Measurements from ENCODE around the gene SNX7. TPM values are rescaled to one million over a fixed set of nuclear protein-coding genes. Genes with fewer than 3 reads are reported as not detected.

SNX7 gene
- total and polyA plus RNA-seq, 9 of the 15 experiments (the other 6 are each of a cell fraction or from before 2014, with no cell fraction given): 0.09 TPM; not detected in 8

DNA sequence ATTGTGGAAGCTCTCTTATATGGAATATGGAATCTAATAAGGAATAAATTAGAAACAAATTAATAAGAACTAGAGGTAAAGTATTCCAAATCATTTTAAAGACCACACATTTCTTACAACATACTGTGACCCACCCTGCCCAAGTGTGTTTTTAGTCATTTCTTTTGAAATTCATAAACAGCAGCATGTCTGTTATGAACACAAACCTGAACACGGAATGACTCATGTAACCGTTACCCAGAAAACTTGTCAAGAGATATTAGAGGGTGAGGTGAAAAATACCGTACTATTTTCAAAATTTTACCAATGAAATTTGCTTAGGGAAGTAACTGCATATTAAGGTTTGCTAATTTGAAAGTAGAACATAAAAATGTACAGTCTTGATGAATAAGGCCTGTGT lies 48.4 kb downstream of the SNX7 start:
- no peaks in the 10 kb centered on the region for H3K27me3 ChIP-seq (ENCODE audit: control insufficient read depth in 2 of 2, insufficient read depth in 2 of 2, low read length in 2 of 2)
- H3K79me2 ChIP-seq (ENCODE audit: control insufficient read depth, insufficient read depth, low read length): no peaks in the 10 kb centered on the region
- no peaks in the 10 kb centered on the region for H3K4me1 ChIP-seq (replicated peaks in 1 of 2; ENCODE audit: control insufficient read depth in 2 of 2, insufficient read depth in 2 of 2, low read length in 2 of 2)
- ChIA-PET CTCF (ENCODE audit: low intra/inter-chr PET ratio) (no interaction called here), POLR2A (no interaction called here)
- 5% methylated on average over 3 of the region's 3 CpGs for WGBS (ENCODE audit: insufficient coverage, low coverage, missing lambda C conversion rate)
- no TSS peak for BruUV-seq (replicated peaks)
- in situ Hi-C loops (cut with MboI): no loop called here
- no peak overlapping the region for H3K9ac ChIP-seq (ENCODE audit: insufficient read depth in 1 of 2, low read depth in 2 of 2, low read length in 2 of 2)
- intact Hi-C loops (cut with micrococcal nuclease): no loop called here
- no peaks in the 10 kb centered on the region for H4K20me1 ChIP-seq (replicated peaks; ENCODE audit: control insufficient read depth, insufficient read depth, low read length)
- H3K4me2 ChIP-seq (ENCODE audit: insufficient read depth, low read length): no peak overlapping the region
- no peak overlapping the region for H2AFZ ChIP-seq (ENCODE audit: low read depth, low read length)
- ATAC-seq: no peak
- H3K27ac ChIP-seq (ENCODE audit: extremely low read depth, low read depth, low read length): no peak overlapping the region
- no peaks in the 10 kb centered on the region for H3K9me1 ChIP-seq (ENCODE audit: control insufficient read depth, insufficient read depth, low read length)
- no peak overlapping the region for H3K4me3 ChIP-seq
- FAIRE-seq: no peak
- H3K36me3 ChIP-seq (ENCODE audit: control insufficient read depth, insufficient read depth, low read length): no peaks in the 10 kb centered on the region
- H3K9me3 ChIP-seq (replicated peaks; ENCODE audit: control insufficient read depth, insufficient read depth, low read depth, low read length): 0 out of 2 replicates have a peak, but pooled peaks cover 1% of the 10 kb centered on the region
- DNase-seq (ENCODE audit: extremely low read depth in 1 of 4, low spot score in 3 of 4): no peak
- no peak for TF ChIP-seq KLF16 (IDR thresholded peaks at IDR 0.05)
- TF ChIP-seq POLR2A (conservative IDR thresholded peaks at IDR 0.05): no peak
- no peak for TF ChIP-seq TCFL5 (CRISPR knock-in tag; conservative IDR thresholded peaks at IDR 0.05)
- no peak for TF ChIP-seq DPF2 (IDR thresholded peaks at IDR 0.05)
- TF ChIP-seq PHB (CRISPR knock-in tag; IDR thresholded peaks at IDR 0.05): no peak
- TF ChIP-seq, protein P1, sequence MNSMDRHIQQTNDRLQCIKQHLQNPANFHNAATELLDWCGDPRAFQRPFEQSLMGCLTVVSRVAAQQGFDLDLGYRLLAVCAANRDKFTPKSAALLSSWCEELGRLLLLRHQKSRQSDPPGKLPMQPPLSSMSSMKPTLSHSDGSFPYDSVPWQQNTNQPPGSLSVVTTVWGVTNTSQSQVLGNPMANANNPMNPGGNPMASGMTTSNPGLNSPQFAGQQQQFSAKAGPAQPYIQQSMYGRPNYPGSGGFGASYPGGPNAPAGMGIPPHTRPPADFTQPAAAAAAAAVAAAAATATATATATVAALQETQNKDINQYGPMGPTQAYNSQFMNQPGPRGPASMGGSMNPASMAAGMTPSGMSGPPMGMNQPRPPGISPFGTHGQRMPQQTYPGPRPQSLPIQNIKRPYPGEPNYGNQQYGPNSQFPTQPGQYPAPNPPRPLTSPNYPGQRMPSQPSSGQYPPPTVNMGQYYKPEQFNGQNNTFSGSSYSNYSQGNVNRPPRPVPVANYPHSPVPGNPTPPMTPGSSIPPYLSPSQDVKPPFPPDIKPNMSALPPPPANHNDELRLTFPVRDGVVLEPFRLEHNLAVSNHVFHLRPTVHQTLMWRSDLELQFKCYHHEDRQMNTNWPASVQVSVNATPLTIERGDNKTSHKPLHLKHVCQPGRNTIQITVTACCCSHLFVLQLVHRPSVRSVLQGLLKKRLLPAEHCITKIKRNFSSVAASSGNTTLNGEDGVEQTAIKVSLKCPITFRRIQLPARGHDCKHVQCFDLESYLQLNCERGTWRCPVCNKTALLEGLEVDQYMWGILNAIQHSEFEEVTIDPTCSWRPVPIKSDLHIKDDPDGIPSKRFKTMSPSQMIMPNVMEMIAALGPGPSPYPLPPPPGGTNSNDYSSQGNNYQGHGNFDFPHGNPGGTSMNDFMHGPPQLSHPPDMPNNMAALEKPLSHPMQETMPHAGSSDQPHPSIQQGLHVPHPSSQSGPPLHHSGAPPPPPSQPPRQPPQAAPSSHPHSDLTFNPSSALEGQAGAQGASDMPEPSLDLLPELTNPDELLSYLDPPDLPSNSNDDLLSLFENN (IDR thresholded peaks at IDR 0.05; ENCODE audit: low read depth in 2 of 2, low read length in 2 of 2): no peak
- no peak for TF ChIP-seq MIER1 (IDR thresholded peaks at IDR 0.05; ENCODE audit: low read depth)
- no peak for TF ChIP-seq ZNF134 (CRISPR knock-in tag; conservative IDR thresholded peaks at IDR 0.05)
- no peak for TF ChIP-seq MGA (IDR thresholded peaks at IDR 0.05)
- no peak for TF ChIP-seq MCM7 (IDR thresholded peaks at IDR 0.05)
- TF ChIP-seq RAD51 (IDR thresholded peaks at IDR 0.05; ENCODE audit: borderline replicate concordance, low read depth): no peak
